HG03558 (cell line): ENCODE data around the gene XG.

Experiments
- ATAC-seq: cut with Tn5 transposase; IDR thresholded peaks from one replicate; pipeline ENCODE4 v1.9.1; 2021; ENCODE audit warnings: moderate number of reproducible peaks; ENCODE audit not compliant: unreplicated experiment; ENCODE audit errors: extremely low read depth

The XG gene

GRCh38 chrX:2859197-2859797 lies 107.5 kb downstream of the XG start:
- no peak for ATAC-seq

- no peak for ATAC-seq
Measured at GRCh38 chrX:2862404-2862803, 110.6 kb downstream of the XG start.

- no peak for ATAC-seq
Measured at GRCh38 chrX:2863646-2864045, 111.8 kb downstream of the XG start.
